GM23338 (cell line): ENCODE results near the gene NCKAP5. TPM values are rescaled to one million over a fixed set of nuclear protein-coding genes. Genes with fewer than 3 reads are reported as not detected.

Experiments
- ATAC-seq: fragments of 200-7000 bp; cut with Tn5 transposase; 3 replicates; pipeline ENCODE4 v1.9.1; 2020
- DNase-seq: peaks from one replicate; pipeline ENCODE4 v3.0.0-alpha.2; 2015; ENCODE audit warnings: low spot score
- H2AFZ ChIP-seq: fragments of 200-600 bp; sonication (generic); 2 replicates; pipeline ENCODE4 v1.8.0; 2016; ENCODE audit warnings: antibody characterized with exemption, mild to moderate bottlenecking, moderate library complexity
- H3F3A ChIP-seq: fragments of 200-600 bp; sonication (generic); replicated peaks from 2 replicates; pipeline ENCODE4 v1.8.0; 2017; ENCODE audit warnings: antibody characterized with exemption, mixed run types, low read depth
- H3K27ac ChIP-seq: fragments of 200-600 bp; sonication (generic); 2 replicates; pipeline ENCODE4 v1.6.1; 2016; ENCODE audit warnings: low read depth
- H3K27me3 ChIP-seq: fragments of 200-600 bp; sonication (generic); 2 replicates; pipeline ENCODE4 v1.8.0; 2016; ENCODE audit warnings: mild to moderate bottlenecking, mixed run types, moderate library complexity; ENCODE audit not compliant: insufficient read depth
- H3K36me3 ChIP-seq: fragments of 200-600 bp; sonication (generic); 2 replicates; pipeline ENCODE4 v1.8.0; 2016; ENCODE audit warnings: mild to moderate bottlenecking; ENCODE audit not compliant: insufficient read depth
- H3K4me1 ChIP-seq: fragments of 200-600 bp; sonication (generic); 2 replicates; pipeline ENCODE4 v1.8.0; 2016; ENCODE audit warnings: mild to moderate bottlenecking, moderate library complexity; ENCODE audit not compliant: insufficient read depth
- H3K4me2 ChIP-seq: fragments of 200-600 bp; sonication (generic); 2 replicates; pipeline ENCODE4 v1.7.1; 2017; ENCODE audit warnings: mixed run types
- H3K4me3 ChIP-seq: fragments of 200-600 bp; sonication (generic); 2 replicates; pipeline ENCODE4 v1.6.1; 2016; ENCODE audit warnings: mixed run types
- H3K79me2 ChIP-seq: fragments of 200-600 bp; sonication (generic); replicated peaks from 2 replicates; pipeline ENCODE4 v1.8.0; 2017; ENCODE audit warnings: mild to moderate bottlenecking; ENCODE audit not compliant: insufficient read depth
- H3K9me2 ChIP-seq: fragments of 200-600 bp; sonication (generic); 2 replicates; pipeline ENCODE4 v1.8.0; 2017; ENCODE audit not compliant: insufficient read depth
- H4K20me1 ChIP-seq: fragments of 200-600 bp; sonication (generic); replicated peaks from 2 replicates; pipeline ENCODE4 v1.8.0; 2017; ENCODE audit warnings: mild to moderate bottlenecking; ENCODE audit not compliant: insufficient read depth
- H3K27ac Mint-ChIP-seq: 2 replicates; pipeline ENCODE4 v1.8.0; 2020; ENCODE audit warnings: inconsistent platforms, mild to moderate bottlenecking, moderate library complexity, mixed read lengths
- H3K27me3 Mint-ChIP-seq: 3 replicates; pipeline ENCODE4 v1.8.0; 2022; ENCODE audit warnings: low read depth, mild to moderate bottlenecking, moderate library complexity, mixed read lengths, inconsistent platforms; ENCODE audit not compliant: insufficient read depth, poor library complexity
- H3K36me3 Mint-ChIP-seq: 3 replicates; pipeline ENCODE4 v1.8.0; 2021; ENCODE audit warnings: low read depth, mild to moderate bottlenecking, inconsistent platforms, moderate library complexity, mixed read lengths
- H3K4me1 Mint-ChIP-seq: 3 replicates; pipeline ENCODE4 v1.8.0; 2020; ENCODE audit warnings: mild to moderate bottlenecking, inconsistent platforms, mixed read lengths
- H3K4me3 Mint-ChIP-seq: 3 replicates; pipeline ENCODE4 v1.8.0; 2021; ENCODE audit warnings: moderate library complexity, mild to moderate bottlenecking, inconsistent platforms, mixed read lengths
- H3K9me3 Mint-ChIP-seq: 3 replicates; pipeline ENCODE4 v1.8.0; 2020; ENCODE audit warnings: moderate library complexity, mild to moderate bottlenecking, inconsistent platforms, mixed read lengths
- CREB1 ChIP-seq: fragments of 250-450 bp; sonication (Bioruptor Pico); IDR thresholded peaks from 2 replicates; pipeline ENCODE4 v1.5.0; 2020; ENCODE audit warnings: low read depth, mild to moderate bottlenecking, moderate library complexity
- EZH2 ChIP-seq: fragments of 200-600 bp; sonication (generic); IDR thresholded peaks from one replicate; pipeline ENCODE4 v1.8.0; 2017; ENCODE audit warnings: antibody characterized with exemption, mild to moderate bottlenecking, low read depth; ENCODE audit not compliant: unreplicated experiment
- EZH2phosphoT487 ChIP-seq: fragments of 200-600 bp; sonication (generic); IDR thresholded peaks from one replicate; pipeline ENCODE4 v1.8.1; 2018; ENCODE audit warnings: antibody characterized with exemption; ENCODE audit not compliant: unreplicated experiment
- POLR2AphosphoS5 ChIP-seq: IDR thresholded peaks from 2 replicates; pipeline ENCODE4 v1.6.1; 2016; ENCODE audit warnings: antibody characterized with exemption, low read depth
- STAT1 ChIP-seq: IDR thresholded peaks from one replicate; pipeline ENCODE4 v1.6.1; 2016; ENCODE audit warnings: antibody characterized with exemption; ENCODE audit not compliant: unreplicated experiment
- ZNF114 ChIP-seq: fragments of 250-450 bp; sonication (Bioruptor Pico); IDR thresholded peaks from 2 replicates; pipeline ENCODE4 v1.5.0; 2020; ENCODE audit warnings: mild to moderate bottlenecking, moderate library complexity
- ZNF331 ChIP-seq: fragments of 250-450 bp; sonication (Bioruptor Pico); IDR thresholded peaks from 2 replicates; pipeline ENCODE4 v1.5.0; 2020; ENCODE audit warnings: low read depth, mild to moderate bottlenecking, moderate library complexity
- polyA plus RNA-seq: library from polyadenylated mRNA; unstranded; fragments of >200 nt; fragmentation: Nextera tagmentation; extraction: Ambion mirVana; gene quantifications from 2 replicates; pipeline ENCODE4 v1.2.1, GENCODE V29; 2016
- total RNA-seq: library from RNA; depleted of rRNA; stranded (reverse); fragments of >200 nt; shearing (Covaris generic); gene quantifications from 2 replicates; pipeline ENCODE4 v1.2.3, GENCODE V29; 2014
- TF ChIP-seq, protein P1 (sequence below): IDR thresholded peaks from 2 replicates; pipeline ENCODE4 v1.6.1; 2016; ENCODE audit warnings: antibody characterized with exemption
- TF ChIP-seq, protein P2 (sequence below): IDR thresholded peaks from one replicate; pipeline ENCODE4 v1.6.1; 2018; ENCODE audit warnings: antibody characterized with exemption; ENCODE audit not compliant: unreplicated experiment
- TF ChIP-seq, protein P3 (sequence below), 2 experiments: fragments of 200-600 bp in 1 of 2; sonication (generic) in 1 of 2; conservative IDR thresholded peaks; 2 replicates each; pipeline versions ENCODE4 v1.5.1 to v1.6.1; 2016 to 2017; ENCODE audit warnings: antibody characterized with exemption in 2 of 2, low read depth in 2 of 2, mild to moderate bottlenecking in 2 of 2, moderate library complexity in 1 of 2

NCKAP5 gene
- total and polyA plus RNA-seq, 2 experiments from 2014 or later = 0.34 to 0.73 TPM

DNA sequence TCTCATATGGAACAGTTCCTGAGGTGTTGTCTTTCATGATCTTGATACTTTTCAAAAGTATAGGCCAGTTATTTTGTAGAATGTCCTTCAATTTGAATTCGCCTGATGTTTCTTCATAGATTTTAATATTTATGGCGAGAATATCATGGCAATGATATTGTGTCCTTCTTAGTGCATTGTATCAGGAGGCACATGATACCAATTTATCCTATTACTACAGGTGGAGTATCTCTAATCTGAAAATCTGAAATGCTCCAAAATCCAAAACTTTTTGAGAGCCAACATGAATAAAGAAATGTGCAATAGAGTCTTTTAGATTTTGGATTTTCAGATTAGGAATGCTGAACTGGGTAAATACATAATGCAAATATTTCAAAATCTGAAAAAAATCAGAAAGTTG, 681.7 kb downstream of the NCKAP5 start:
- H3K4me1 Mint-ChIP-seq = no peaks in the 10 kb centered on the region
- Histone ChIP-seq H3K4me2 (no peak overlapping the region), H3F3A (no peaks in the 10 kb centered on the region), H4K20me1 (no peaks in the 10 kb centered on the region), H3K9me2 (no peaks in the 10 kb centered on the region), H3K4me3 (no peak overlapping the region), H3K79me2 (no peaks in the 10 kb centered on the region), H2AFZ (no peak overlapping the region), H3K36me3 (0 out of 2 replicates have a peak, but pooled peaks cover 5% of the 10 kb centered on the region), H3K27ac (no peak overlapping the region), H3K27me3 (no peaks in the 10 kb centered on the region), H3K4me1 (no peaks in the 10 kb centered on the region)
- H3K36me3 Mint-ChIP-seq = peaks cover 3% of the 10 kb centered on the region; the same call in 1 of the 3 replicates
- peaks cover 13% of the 10 kb centered on the region; the same call in 2 of the 3 replicates for H3K9me3 Mint-ChIP-seq
- no peak for TF ChIP-seq EZH2phosphoT487
- TF ChIP-seq, protein P1, sequence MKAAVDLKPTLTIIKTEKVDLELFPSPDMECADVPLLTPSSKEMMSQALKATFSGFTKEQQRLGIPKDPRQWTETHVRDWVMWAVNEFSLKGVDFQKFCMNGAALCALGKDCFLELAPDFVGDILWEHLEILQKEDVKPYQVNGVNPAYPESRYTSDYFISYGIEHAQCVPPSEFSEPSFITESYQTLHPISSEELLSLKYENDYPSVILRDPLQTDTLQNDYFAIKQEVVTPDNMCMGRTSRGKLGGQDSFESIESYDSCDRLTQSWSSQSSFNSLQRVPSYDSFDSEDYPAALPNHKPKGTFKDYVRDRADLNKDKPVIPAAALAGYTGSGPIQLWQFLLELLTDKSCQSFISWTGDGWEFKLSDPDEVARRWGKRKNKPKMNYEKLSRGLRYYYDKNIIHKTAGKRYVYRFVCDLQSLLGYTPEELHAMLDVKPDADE = no peak
- TF ChIP-seq ZNF114 (CRISPR knock-in tag) = no peak
- TF ChIP-seq ZNF331 (CRISPR knock-in tag) = no peak
- TF ChIP-seq, protein P2, sequence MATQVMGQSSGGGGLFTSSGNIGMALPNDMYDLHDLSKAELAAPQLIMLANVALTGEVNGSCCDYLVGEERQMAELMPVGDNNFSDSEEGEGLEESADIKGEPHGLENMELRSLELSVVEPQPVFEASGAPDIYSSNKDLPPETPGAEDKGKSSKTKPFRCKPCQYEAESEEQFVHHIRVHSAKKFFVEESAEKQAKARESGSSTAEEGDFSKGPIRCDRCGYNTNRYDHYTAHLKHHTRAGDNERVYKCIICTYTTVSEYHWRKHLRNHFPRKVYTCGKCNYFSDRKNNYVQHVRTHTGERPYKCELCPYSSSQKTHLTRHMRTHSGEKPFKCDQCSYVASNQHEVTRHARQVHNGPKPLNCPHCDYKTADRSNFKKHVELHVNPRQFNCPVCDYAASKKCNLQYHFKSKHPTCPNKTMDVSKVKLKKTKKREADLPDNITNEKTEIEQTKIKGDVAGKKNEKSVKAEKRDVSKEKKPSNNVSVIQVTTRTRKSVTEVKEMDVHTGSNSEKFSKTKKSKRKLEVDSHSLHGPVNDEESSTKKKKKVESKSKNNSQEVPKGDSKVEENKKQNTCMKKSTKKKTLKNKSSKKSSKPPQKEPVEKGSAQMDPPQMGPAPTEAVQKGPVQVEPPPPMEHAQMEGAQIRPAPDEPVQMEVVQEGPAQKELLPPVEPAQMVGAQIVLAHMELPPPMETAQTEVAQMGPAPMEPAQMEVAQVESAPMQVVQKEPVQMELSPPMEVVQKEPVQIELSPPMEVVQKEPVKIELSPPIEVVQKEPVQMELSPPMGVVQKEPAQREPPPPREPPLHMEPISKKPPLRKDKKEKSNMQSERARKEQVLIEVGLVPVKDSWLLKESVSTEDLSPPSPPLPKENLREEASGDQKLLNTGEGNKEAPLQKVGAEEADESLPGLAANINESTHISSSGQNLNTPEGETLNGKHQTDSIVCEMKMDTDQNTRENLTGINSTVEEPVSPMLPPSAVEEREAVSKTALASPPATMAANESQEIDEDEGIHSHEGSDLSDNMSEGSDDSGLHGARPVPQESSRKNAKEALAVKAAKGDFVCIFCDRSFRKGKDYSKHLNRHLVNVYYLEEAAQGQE = no peak
- TF ChIP-seq CREB1 = no peak
- TF ChIP-seq STAT1 = no peak
- no peak for TF ChIP-seq EZH2
- TF ChIP-seq, protein P3, sequence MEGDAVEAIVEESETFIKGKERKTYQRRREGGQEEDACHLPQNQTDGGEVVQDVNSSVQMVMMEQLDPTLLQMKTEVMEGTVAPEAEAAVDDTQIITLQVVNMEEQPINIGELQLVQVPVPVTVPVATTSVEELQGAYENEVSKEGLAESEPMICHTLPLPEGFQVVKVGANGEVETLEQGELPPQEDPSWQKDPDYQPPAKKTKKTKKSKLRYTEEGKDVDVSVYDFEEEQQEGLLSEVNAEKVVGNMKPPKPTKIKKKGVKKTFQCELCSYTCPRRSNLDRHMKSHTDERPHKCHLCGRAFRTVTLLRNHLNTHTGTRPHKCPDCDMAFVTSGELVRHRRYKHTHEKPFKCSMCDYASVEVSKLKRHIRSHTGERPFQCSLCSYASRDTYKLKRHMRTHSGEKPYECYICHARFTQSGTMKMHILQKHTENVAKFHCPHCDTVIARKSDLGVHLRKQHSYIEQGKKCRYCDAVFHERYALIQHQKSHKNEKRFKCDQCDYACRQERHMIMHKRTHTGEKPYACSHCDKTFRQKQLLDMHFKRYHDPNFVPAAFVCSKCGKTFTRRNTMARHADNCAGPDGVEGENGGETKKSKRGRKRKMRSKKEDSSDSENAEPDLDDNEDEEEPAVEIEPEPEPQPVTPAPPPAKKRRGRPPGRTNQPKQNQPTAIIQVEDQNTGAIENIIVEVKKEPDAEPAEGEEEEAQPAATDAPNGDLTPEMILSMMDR (conservative IDR thresholded peaks at IDR 0.05; ENCODE audit: low read depth in 2 of 2) = no peak
- TF ChIP-seq POLR2AphosphoS5 = no peak
- peaks cover 3% of the 10 kb centered on the region for H3K27me3 Mint-ChIP-seq
- ATAC-seq (no peak), DNase-seq (no peak)
- H3K4me3 Mint-ChIP-seq = no peak overlapping the region
- H3K27ac Mint-ChIP-seq = no peak overlapping the region

DNA sequence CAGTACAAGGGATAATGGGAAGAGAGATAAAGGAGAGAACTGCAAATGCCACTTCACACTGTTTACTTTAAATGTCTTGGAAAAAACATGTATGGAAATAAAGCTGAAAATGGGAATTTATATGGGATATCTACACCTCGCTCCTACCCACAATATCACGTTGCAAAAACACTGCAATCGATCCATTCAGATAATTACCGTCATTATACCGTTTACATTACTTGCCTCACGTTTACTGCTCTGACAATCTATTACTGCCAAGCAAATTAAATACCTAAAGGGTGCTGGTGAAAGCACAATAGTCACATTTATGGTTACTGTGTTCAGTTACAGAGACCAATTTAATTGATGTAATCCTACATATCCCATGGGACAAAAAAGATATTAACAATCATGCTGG, 683.6 kb downstream of the NCKAP5 start:
- Histone ChIP-seq H2AFZ (no peak overlapping the region), H3K4me2 (no peak overlapping the region), H3K36me3 (0 out of 2 replicates have a peak, but pooled peaks cover 5% of the 10 kb centered on the region), H3K79me2 (no peaks in the 10 kb centered on the region), H3F3A (no peaks in the 10 kb centered on the region), H3K4me1 (no peaks in the 10 kb centered on the region), H3K4me3 (no peak overlapping the region), H3K9me2 (no peaks in the 10 kb centered on the region), H3K27ac (no peak overlapping the region), H4K20me1 (no peaks in the 10 kb centered on the region), H3K27me3 (no peaks in the 10 kb centered on the region)
- Mint-ChIP-seq H3K9me3 (peaks cover 13% of the 10 kb centered on the region; the same call in 2 of the 3 replicates), H3K27me3 (peaks cover 3% of the 10 kb centered on the region), H3K4me1 (no peaks in the 10 kb centered on the region), H3K4me3 (no peak overlapping the region), H3K36me3 (peaks cover 3% of the 10 kb centered on the region; the same call in 1 of the 3 replicates), H3K27ac (no peak overlapping the region)
- ATAC-seq = no peak
- DNase-seq = no peak
- TF ChIP-seq ZNF331 (CRISPR knock-in tag) (no peak), ZNF114 (CRISPR knock-in tag) (no peak), EZH2phosphoT487 (no peak), STAT1 (no peak), CREB1 (no peak)
- TF ChIP-seq, protein P3 (conservative IDR thresholded peaks at IDR 0.05; ENCODE audit: low read depth in 2 of 2) = no peak
- TF ChIP-seq, protein P1 = no peak
